Prostate gland (tissue), 2 donors: Measurements from ENCODE around the gene ADM.

Source experiments
- POLR2AphosphoS5 ChIP-seq: sonication (generic); formaldehyde crosslinking; IDR thresholded peaks from one replicate; pipeline ENCODE4 v1.6.1; 2017; ENCODE audit warnings: antibody characterized with exemption
- TF ChIP-seq, protein P1 (sequence below), 4 experiments: fragments of 200-600 bp in 2 of 4; fragments of 450-650 bp in 2 of 4; sonication (generic) in 2 of 4; IDR thresholded peaks; 1 replicate in 3 of 4; 2 replicates in 1 of 4; pipeline ENCODE4 v1.5.1; 2016 to 2019; ENCODE audit warnings: antibody characterized with exemption in 4 of 4, mild to moderate bottlenecking in 2 of 4, moderate library complexity in 2 of 4

GRCh38 chr11:10274726-10275125 is 30.1 kb upstream of the ADM start:
- no peak for TF ChIP-seq POLR2AphosphoS5
- TF ChIP-seq, protein P1, sequence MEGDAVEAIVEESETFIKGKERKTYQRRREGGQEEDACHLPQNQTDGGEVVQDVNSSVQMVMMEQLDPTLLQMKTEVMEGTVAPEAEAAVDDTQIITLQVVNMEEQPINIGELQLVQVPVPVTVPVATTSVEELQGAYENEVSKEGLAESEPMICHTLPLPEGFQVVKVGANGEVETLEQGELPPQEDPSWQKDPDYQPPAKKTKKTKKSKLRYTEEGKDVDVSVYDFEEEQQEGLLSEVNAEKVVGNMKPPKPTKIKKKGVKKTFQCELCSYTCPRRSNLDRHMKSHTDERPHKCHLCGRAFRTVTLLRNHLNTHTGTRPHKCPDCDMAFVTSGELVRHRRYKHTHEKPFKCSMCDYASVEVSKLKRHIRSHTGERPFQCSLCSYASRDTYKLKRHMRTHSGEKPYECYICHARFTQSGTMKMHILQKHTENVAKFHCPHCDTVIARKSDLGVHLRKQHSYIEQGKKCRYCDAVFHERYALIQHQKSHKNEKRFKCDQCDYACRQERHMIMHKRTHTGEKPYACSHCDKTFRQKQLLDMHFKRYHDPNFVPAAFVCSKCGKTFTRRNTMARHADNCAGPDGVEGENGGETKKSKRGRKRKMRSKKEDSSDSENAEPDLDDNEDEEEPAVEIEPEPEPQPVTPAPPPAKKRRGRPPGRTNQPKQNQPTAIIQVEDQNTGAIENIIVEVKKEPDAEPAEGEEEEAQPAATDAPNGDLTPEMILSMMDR (IDR thresholded peaks at IDR 0.05): no peak
